Sigmoid colon (tissue), 4 donors: ENCODE measurements around the gene CEACAM4.

Experiments
- POLR2AphosphoS5 ChIP-seq, 4 donors: sonication (generic); formaldehyde crosslinking; IDR thresholded peaks; one replicate each; pipeline ENCODE4 v1.6.1; 2017; ENCODE audit warnings: antibody characterized with exemption in 4 of 4
- TF ChIP-seq, protein P1 (sequence below), 4 experiments: fragments of 450-650 bp in 3 of 4; fragments of 200-600 bp in 1 of 4; IDR thresholded peaks; one replicate each; pipeline ENCODE4 v1.5.1; 2016 to 2019; ENCODE audit warnings: antibody characterized with exemption in 4 of 4, mild to moderate bottlenecking in 3 of 4, moderate library complexity in 2 of 4

DNA sequence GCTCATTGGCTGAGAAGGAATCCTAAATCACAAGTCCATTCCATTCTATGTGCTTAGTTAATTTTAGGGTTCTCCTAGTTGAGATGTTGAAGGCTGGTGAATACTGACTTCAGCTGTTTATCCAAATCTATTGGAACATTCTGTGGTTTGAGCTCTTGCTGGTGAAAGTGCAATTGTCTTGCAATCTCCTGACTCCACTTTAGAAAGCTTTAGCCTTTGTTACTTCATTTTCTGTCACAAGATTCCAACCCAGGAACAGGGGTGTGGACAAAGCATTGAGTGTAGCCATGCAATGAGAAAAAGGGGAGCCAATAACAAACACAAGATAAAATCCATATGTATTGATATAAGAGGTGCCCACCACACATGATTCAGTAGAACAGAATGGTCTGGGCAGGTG, 35.9 kb downstream of the CEACAM4 start:
- TF ChIP-seq, protein P1, sequence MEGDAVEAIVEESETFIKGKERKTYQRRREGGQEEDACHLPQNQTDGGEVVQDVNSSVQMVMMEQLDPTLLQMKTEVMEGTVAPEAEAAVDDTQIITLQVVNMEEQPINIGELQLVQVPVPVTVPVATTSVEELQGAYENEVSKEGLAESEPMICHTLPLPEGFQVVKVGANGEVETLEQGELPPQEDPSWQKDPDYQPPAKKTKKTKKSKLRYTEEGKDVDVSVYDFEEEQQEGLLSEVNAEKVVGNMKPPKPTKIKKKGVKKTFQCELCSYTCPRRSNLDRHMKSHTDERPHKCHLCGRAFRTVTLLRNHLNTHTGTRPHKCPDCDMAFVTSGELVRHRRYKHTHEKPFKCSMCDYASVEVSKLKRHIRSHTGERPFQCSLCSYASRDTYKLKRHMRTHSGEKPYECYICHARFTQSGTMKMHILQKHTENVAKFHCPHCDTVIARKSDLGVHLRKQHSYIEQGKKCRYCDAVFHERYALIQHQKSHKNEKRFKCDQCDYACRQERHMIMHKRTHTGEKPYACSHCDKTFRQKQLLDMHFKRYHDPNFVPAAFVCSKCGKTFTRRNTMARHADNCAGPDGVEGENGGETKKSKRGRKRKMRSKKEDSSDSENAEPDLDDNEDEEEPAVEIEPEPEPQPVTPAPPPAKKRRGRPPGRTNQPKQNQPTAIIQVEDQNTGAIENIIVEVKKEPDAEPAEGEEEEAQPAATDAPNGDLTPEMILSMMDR (IDR thresholded peaks at IDR 0.05), result no peak
- TF ChIP-seq POLR2AphosphoS5 (IDR thresholded peaks at IDR 0.05), result no peak
